HepG2 (cell line): ENCODE measurements around the gene GPSM1. TPM values are rescaled to one million over a fixed set of nuclear protein-coding genes. Genes with fewer than 3 reads are reported as not detected.

ENCODE experiments used
- ATAC-seq: fragments of 200-7000 bp; cut with Tn5 transposase; 3 replicates; pipeline ENCODE4 v1.9.1; 2020; ENCODE audit warnings: mild to moderate bottlenecking, moderate library complexity
- BruUV-seq: library from RNA; stranded (reverse); fragments of 400-500 nt; replicated peaks from 2 replicates; lab custom pipeline; 2021; lab: Mats Ljungman, UMichigan
- CTCF ChIA-PET: fragments of 300-600 bp; formaldehyde crosslinking; extraction: SDS; loops from one replicate; lab custom pipeline; 2021; ENCODE audit warnings: low total read pairs, inconsistent platforms, low intra/inter-chr PET ratio; lab: Yijun Ruan, JAX
- POLR2A ChIA-PET: fragments of 350-600 bp; sonication (Branson Sonifier 250); formaldehyde crosslinking; loops from one replicate; lab custom pipeline; 2020; ENCODE audit warnings: antibody characterized with exemption, inconsistent platforms; lab: Yijun Ruan, JAX
- DNase-seq: peaks from one replicate; pipeline ENCODE4 v3.0.0-alpha.2; 2015; ENCODE audit warnings: low spot score
- FAIRE-seq: peaks from 3 replicates; lab custom pipeline; 2011; peaks lifted over from hg19 to GRCh38; lab: Jason Lieb, UNC
- H2AFZ ChIP-seq: one replicate; pipeline ENCODE4 v1.6.1; 2011; ENCODE audit warnings: low read length, inconsistent platforms
- H3K27ac ChIP-seq: fragments of 300-600 bp; 3 replicates; pipeline ENCODE4 v1.8.0; 2011; ENCODE audit warnings: mixed run types, mild to moderate bottlenecking, mixed read lengths, low read length, inconsistent platforms; ENCODE audit not compliant: insufficient read depth; ENCODE audit errors: extremely low read length
- H3K27me3 ChIP-seq, 2 experiments: fragments of 200-600 bp in 1 of 2; 2 replicates in 1 of 2; 3 replicates in 1 of 2; pipeline versions ENCODE4 v1.6.0 to v1.8.0; 2011; ENCODE audit warnings: low read length in 2 of 2, mild to moderate bottlenecking in 2 of 2, moderate library complexity in 2 of 2, inconsistent platforms in 1 of 2; ENCODE audit not compliant: insufficient read depth in 2 of 2, control insufficient read depth in 1 of 2
- H3K36me3 ChIP-seq, 2 experiments: fragments of 200-600 bp in 1 of 2; replicated peaks in 1 of 2; 2 replicates in 1 of 2; 3 replicates in 1 of 2; pipeline versions ENCODE4 v1.5.1 to v1.8.0; 2011; ENCODE audit warnings: low read length in 2 of 2, inconsistent platforms in 1 of 2; ENCODE audit not compliant: insufficient read depth in 2 of 2, control insufficient read depth in 1 of 2
- H3K4me1 ChIP-seq: 2 replicates; pipeline ENCODE4 v1.5.1; 2012; ENCODE audit warnings: low read length, inconsistent platforms; ENCODE audit not compliant: insufficient read depth
- H3K4me2 ChIP-seq: 2 replicates; pipeline ENCODE4 v1.6.0; 2011; ENCODE audit warnings: low read depth, low read length, inconsistent platforms
- H3K4me3 ChIP-seq, 3 experiments: fragments of 200-600 bp in 1 of 3; sonication (generic), shearing (Covaris generic) in 1 of 3; replicated peaks in 1 of 3; 2 replicates each; pipeline ENCODE4 v1.5.1; 2011 to 2016; ENCODE audit warnings: low read length in 3 of 3, inconsistent platforms in 2 of 3, low read depth in 2 of 3, mild to moderate bottlenecking in 2 of 3, control low read depth in 1 of 3, mixed read lengths in 1 of 3; ENCODE audit not compliant: insufficient read depth in 1 of 3
- H3K79me2 ChIP-seq: one replicate; pipeline ENCODE4 v1.6.1; 2011; ENCODE audit warnings: low read length, inconsistent platforms; ENCODE audit not compliant: insufficient read depth
- H3K9ac ChIP-seq: 2 replicates; pipeline ENCODE4 v1.6.0; 2011; ENCODE audit warnings: mild to moderate bottlenecking, low read depth, low read length, inconsistent platforms; ENCODE audit not compliant: insufficient read depth
- H3K9me3 ChIP-seq: 2 replicates; pipeline ENCODE4 v1.5.1; 2012; ENCODE audit warnings: mild to moderate bottlenecking, low read length
- H4K20me1 ChIP-seq: 2 replicates; pipeline ENCODE4 v1.6.0; 2011; ENCODE audit warnings: inconsistent platforms, mild to moderate bottlenecking, low read length, moderate library complexity; ENCODE audit not compliant: insufficient read depth
- BHLHE40 ChIP-seq: IDR thresholded peaks from 2 replicates; pipeline ENCODE4 v1.6.1; 2011; ENCODE audit warnings: low read length, improper control_type of control experiment
- EED ChIP-seq: sonication (generic); formaldehyde crosslinking; IDR thresholded peaks from 2 replicates; pipeline ENCODE4 v1.5.0; 2020; ENCODE audit warnings: mild to moderate bottlenecking, missing genetic modification reagents
- ELF1 ChIP-seq: sonication (generic); formaldehyde crosslinking; IDR thresholded peaks from 2 replicates; pipeline ENCODE4 v1.4.0; 2020; ENCODE audit warnings: missing genetic modification reagents
- ISL2 ChIP-seq: sonication (generic); formaldehyde crosslinking; IDR thresholded peaks from 2 replicates; pipeline ENCODE4 v1.5.0; 2020; ENCODE audit warnings: missing genetic modification reagents
- PHF20 ChIP-seq: sonication (generic); formaldehyde crosslinking; IDR thresholded peaks from 2 replicates; pipeline ENCODE4 v1.5.0; 2020; ENCODE audit warnings: mild to moderate bottlenecking, missing genetic modification reagents
- PHF8 ChIP-seq: sonication (generic); formaldehyde crosslinking; IDR thresholded peaks from 2 replicates; pipeline ENCODE4 v1.5.0; 2020; ENCODE audit warnings: missing genetic modification reagents
- RBFOX2 ChIP-seq: fragments of 200-400 bp; formaldehyde crosslinking; IDR thresholded peaks from 2 replicates; pipeline ENCODE4 v1.6.1; 2017; ENCODE audit warnings: low read depth, mild to moderate bottlenecking, low read length
- RXRA ChIP-seq: sonication (generic); formaldehyde crosslinking; IDR thresholded peaks from 2 replicates; pipeline ENCODE4 v1.5.1; 2020; ENCODE audit warnings: missing genetic modification reagents
- SMYD3 ChIP-seq: sonication (generic); formaldehyde crosslinking; IDR thresholded peaks from 2 replicates; pipeline ENCODE4 v1.8.1; 2023; ENCODE audit warnings: mild to moderate bottlenecking, missing genetic modification reagents
- ZIK1 ChIP-seq: sonication (generic); formaldehyde crosslinking; IDR thresholded peaks from 2 replicates; pipeline ENCODE4 v1.5.0; 2020; ENCODE audit warnings: mild to moderate bottlenecking, low read depth, missing genetic modification reagents, borderline replicate concordance
- ZNF124 ChIP-seq: sonication (generic); formaldehyde crosslinking; IDR thresholded peaks from 2 replicates; pipeline ENCODE4 v1.4.0; 2020; ENCODE audit warnings: missing genetic modification reagents
- ZNF430 ChIP-seq: sonication (generic); formaldehyde crosslinking; IDR thresholded peaks from 2 replicates; pipeline ENCODE4 v1.9.0; 2021; ENCODE audit warnings: mild to moderate bottlenecking, missing genetic modification reagents
- ZNF558 ChIP-seq: sonication (generic); formaldehyde crosslinking; IDR thresholded peaks from 2 replicates; pipeline ENCODE4 v1.9.0; 2022; ENCODE audit warnings: mild to moderate bottlenecking, missing genetic modification reagents, borderline replicate concordance
- ZNF724P ChIP-seq: sonication (generic); formaldehyde crosslinking; IDR thresholded peaks from 2 replicates; pipeline ENCODE4 v1.8.0; 2022; ENCODE audit warnings: missing genetic modification reagents, borderline replicate concordance
- ZNF761 ChIP-seq: sonication (generic); formaldehyde crosslinking; conservative IDR thresholded peaks from 2 replicates; pipeline ENCODE4 v1.4.0; 2020; ENCODE audit warnings: mild to moderate bottlenecking, missing genetic modification reagents
- ZNF777 ChIP-seq: sonication (generic); formaldehyde crosslinking; IDR thresholded peaks from 2 replicates; pipeline ENCODE4 v1.4.0; 2020; ENCODE audit warnings: missing genetic modification reagents
- ZSCAN25 ChIP-seq: sonication (generic); formaldehyde crosslinking; IDR thresholded peaks from 2 replicates; pipeline ENCODE4 v1.8.0; 2022; ENCODE audit warnings: mild to moderate bottlenecking, missing genetic modification reagents
- WGBS: methylation state at CpG from one replicate; pipeline ENCODE4 v1.1.6; 2017; ENCODE audit warnings: low lambda C conversion rate; 5-methylcytosine and 5-hydroxymethylcytosine counted together
- in situ Hi-C: cut with HindIII; loops from 2 replicates; pipeline ENCODE4 v1.10.0; 2017; ENCODE audit warnings: low pct_unique_long_range_greater_than_20kb; ENCODE audit not compliant: extremely low pct_ligation_motif_present
- intact Hi-C: fragments of 100-400 bp; cut with micrococcal nuclease; formaldehyde crosslinking; loops from one replicate; pipeline ENCODE4 v1.10.0; 2022; ENCODE audit not compliant: unreplicated experiment
- polyA plus RNA-seq, 8 experiments: library from polyadenylated mRNA; depleted of rRNA in 3 of 8; stranded (reverse) in 7 of 8; unstranded in 1 of 8; fragments of >200 nt; fragmentation: Illumina TruSeq in 4 of 8; extraction: Trizol in 4 of 8; gene quantifications; 2 replicates each; pipeline versions ENCODE4 v1.2.1 to v1.2.3, GENCODE V29; 2011 to 2016; ENCODE audit warnings: low read depth in 4 of 8, missing spikeins in 1 of 8, mixed read lengths in 1 of 8; ENCODE audit not compliant: insufficient read depth in 1 of 8
- total RNA-seq, 5 experiments: library from RNA; depleted of rRNA; stranded (reverse); fragments of >200 nt; fragmentation: Illumina TruSeq; extraction: Trizol; gene quantifications; 2 replicates each; pipeline ENCODE4 v1.2.3, GENCODE V29; 2016; ENCODE audit warnings: low read depth in 1 of 5
- TF ChIP-seq, protein P1 (sequence below): sonication (generic); formaldehyde crosslinking; IDR thresholded peaks from 2 replicates; pipeline ENCODE4 v1.5.1; 2020; ENCODE audit warnings: missing genetic modification reagents, mild to moderate bottlenecking, borderline replicate concordance
- TF ChIP-seq, protein P2 (sequence below): sonication (generic); formaldehyde crosslinking; IDR thresholded peaks from 2 replicates; pipeline ENCODE4 v1.4.0; 2020; ENCODE audit warnings: mild to moderate bottlenecking, missing genetic modification reagents
- TF ChIP-seq, protein P3 (sequence below): sonication (generic); formaldehyde crosslinking; IDR thresholded peaks from 2 replicates; pipeline ENCODE4 v1.4.0; 2020; ENCODE audit warnings: missing genetic modification reagents

The GPSM1 gene
- total and polyA plus RNA-seq, 2 of the 13 experiments (the other 11 are each of a cell fraction or from before 2014, with no cell fraction given): 1.0 to 2.4 TPM

DNA sequence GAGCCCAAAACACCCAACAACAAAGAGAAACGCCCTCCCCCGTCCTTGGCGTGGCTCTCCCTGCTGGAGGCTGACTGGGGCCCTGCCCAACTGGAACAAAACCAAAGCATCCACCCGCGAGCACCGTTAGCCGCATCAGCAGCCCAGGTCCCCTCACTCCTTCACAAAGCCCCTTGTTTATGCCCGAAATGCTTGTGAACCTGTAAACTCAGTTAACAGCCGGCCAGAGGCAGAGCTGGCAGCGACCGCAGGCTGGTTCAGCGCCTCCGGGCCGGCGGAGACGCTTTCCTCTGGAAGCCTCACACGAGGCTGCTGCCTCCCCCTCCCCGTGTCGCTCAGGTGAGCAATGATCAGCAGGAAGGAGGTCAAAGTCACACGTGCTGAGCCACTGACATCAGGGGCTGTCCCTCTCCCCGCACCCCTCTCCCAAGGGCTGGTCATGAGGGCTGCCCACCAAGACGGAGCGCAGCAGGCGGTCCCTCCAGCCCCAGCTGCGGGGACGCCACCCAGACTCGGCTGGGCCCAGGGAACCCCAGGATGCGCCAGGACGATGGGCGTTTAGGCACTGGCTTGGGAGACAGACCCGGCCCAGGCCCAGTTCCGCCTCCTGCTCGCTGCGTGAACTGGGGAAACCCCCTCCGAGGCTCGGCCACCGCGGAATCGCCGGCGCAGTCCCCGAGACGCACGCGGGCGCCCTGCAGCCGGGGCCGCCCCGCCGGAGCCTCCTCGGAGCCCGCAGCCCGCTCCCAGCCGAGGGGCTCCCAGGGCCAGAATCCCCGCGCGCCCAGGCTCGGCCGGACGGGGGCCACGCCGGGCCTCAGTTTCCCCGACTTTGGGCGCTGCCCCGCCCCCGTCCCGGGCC lies 72.1 kb downstream of the GPSM1 start:
- Histone ChIP-seq H3K9ac (peak overlapping the region; percentile 83), H3K9me3 (no peaks in the 10 kb centered on the region), H3K79me2 (peaks cover 21% of the 10 kb centered on the region), H3K4me1 (peaks cover 20% of the 10 kb centered on the region), H3K4me2 (peak overlapping the region; percentile 88), H3K27me3 (no peaks in the 10 kb centered on the region), H3K27ac (peak overlapping the region; percentile 53), H4K20me1 (0 out of 2 replicates have a peak, but pooled peaks cover 2% of the 10 kb centered on the region), H2AFZ (no peak overlapping the region), H3K36me3 (peaks cover 18 to 35% of the 10 kb centered on the region in 2 experiments; a peak in 4 of 5 replicates), H3K4me3 (peak overlapping the region; percentile 78 to 98 (median 97))
- intact Hi-C loops: loop anchor here (1.0 kb wide), 1 partner anchor 60 kb away; no protein-coding TSS in a partner anchor
- POLR2A ChIA-PET: interaction anchor here (0.5 to 1.6 kb wide), 3 partner anchors 12 to 218 kb away, joined by 3 read pairs; no protein-coding TSS in a partner anchor
- FAIRE-seq: no peak
- WGBS: under 1% methylated on average over 23 of the region's 67 CpGs
- CTCF ChIA-PET: interaction anchor here (1.2 to 2.0 kb wide), 3 partner anchors 54 to 87 kb away, joined by 6 to 15 read pairs (median 12); no protein-coding TSS in a partner anchor
- no TSS peak for BruUV-seq
- in situ Hi-C loops: no loop called here
- no peak for DNase-seq
- ATAC-seq: peak; percentile 44
- TF ChIP-seq EED (CRISPR knock-in tag) (peak; percentile 36; the same call in 1 of the 2 replicates), ZSCAN25 (CRISPR knock-in tag) (no peak), ZNF777 (CRISPR knock-in tag) (no peak), ZNF430 (CRISPR knock-in tag) (0 out of 2 replicates have a peak, but pooled peaks have one; percentile 17), ZNF558 (peak; percentile 85; the same call in 1 of the 2 replicates), RXRA (peak; percentile 55; the same call in 1 of the 2 replicates), RBFOX2 (no peak), ISL2 (CRISPR knock-in tag) (no peak), SMYD3 (CRISPR knock-in tag) (no peak), ZNF124 (CRISPR knock-in tag) (0 out of 2 replicates have a peak, but pooled peaks have one; percentile 16), BHLHE40 (peak; percentile 45; the same call in 1 of the 2 replicates), ZNF724P (CRISPR knock-in tag) (0 out of 2 replicates have a peak, but pooled peaks have one; percentile 31), ZNF761 (no peak), PHF20 (CRISPR knock-in tag) (no peak), PHF8 (CRISPR knock-in tag) (no peak), ZIK1 (CRISPR knock-in tag) (no peak), ELF1 (CRISPR knock-in tag) (no peak)
- TF ChIP-seq, protein P1, sequence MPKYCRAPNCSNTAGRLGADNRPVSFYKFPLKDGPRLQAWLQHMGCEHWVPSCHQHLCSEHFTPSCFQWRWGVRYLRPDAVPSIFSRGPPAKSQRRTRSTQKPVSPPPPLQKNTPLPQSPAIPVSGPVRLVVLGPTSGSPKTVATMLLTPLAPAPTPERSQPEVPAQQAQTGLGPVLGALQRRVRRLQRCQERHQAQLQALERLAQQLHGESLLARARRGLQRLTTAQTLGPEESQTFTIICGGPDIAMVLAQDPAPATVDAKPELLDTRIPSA (CRISPR knock-in tag): no peak; the same call in 1 of the 2 replicates
- TF ChIP-seq, protein P2, sequence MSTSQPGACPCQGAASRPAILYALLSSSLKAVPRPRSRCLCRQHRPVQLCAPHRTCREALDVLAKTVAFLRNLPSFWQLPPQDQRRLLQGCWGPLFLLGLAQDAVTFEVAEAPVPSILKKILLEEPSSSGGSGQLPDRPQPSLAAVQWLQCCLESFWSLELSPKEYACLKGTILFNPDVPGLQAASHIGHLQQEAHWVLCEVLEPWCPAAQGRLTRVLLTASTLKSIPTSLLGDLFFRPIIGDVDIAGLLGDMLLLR: no peak
- TF ChIP-seq, protein P3, sequence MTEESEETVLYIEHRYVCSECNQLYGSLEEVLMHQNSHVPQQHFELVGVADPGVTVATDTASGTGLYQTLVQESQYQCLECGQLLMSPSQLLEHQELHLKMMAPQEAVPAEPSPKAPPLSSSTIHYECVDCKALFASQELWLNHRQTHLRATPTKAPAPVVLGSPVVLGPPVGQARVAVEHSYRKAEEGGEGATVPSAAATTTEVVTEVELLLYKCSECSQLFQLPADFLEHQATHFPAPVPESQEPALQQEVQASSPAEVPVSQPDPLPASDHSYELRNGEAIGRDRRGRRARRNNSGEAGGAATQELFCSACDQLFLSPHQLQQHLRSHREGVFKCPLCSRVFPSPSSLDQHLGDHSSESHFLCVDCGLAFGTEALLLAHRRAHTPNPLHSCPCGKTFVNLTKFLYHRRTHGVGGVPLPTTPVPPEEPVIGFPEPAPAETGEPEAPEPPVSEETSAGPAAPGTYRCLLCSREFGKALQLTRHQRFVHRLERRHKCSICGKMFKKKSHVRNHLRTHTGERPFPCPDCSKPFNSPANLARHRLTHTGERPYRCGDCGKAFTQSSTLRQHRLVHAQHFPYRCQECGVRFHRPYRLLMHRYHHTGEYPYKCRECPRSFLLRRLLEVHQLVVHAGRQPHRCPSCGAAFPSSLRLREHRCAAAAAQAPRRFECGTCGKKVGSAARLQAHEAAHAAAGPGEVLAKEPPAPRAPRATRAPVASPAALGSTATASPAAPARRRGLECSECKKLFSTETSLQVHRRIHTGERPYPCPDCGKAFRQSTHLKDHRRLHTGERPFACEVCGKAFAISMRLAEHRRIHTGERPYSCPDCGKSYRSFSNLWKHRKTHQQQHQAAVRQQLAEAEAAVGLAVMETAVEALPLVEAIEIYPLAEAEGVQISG (CRISPR knock-in tag): no peak
